Choroid plexus epithelial cell (primary cell): Measurements from ENCODE around the gene ADPRH.
A peak's percentile ranks its signal among the peaks of the same experiment; 100 is the strongest.

Experiments
- DNase-seq: peaks from one replicate; pipeline ENCODE4 v3.0.0-alpha.2; 2010; ENCODE audit warnings: low read depth
- H3K4me3 ChIP-seq: 2 replicates; pipeline ENCODE4 v1.5.1; 2011; ENCODE audit warnings: low read depth, mild to moderate bottlenecking, control low read depth, low read length, moderate library complexity
- TF ChIP-seq, protein P1 (sequence below): conservative IDR thresholded peaks from 2 replicates; pipeline ENCODE4 v1.5.1; 2011; ENCODE audit warnings: low read depth, mild to moderate bottlenecking, control low read depth, inconsistent platforms, low read length, moderate library complexity

ADPRH gene

GRCh38 chr3:119602676-119603075 is 23.4 kb downstream of the ADPRH start:
- DNase-seq: no peak
- TF ChIP-seq, protein P1, sequence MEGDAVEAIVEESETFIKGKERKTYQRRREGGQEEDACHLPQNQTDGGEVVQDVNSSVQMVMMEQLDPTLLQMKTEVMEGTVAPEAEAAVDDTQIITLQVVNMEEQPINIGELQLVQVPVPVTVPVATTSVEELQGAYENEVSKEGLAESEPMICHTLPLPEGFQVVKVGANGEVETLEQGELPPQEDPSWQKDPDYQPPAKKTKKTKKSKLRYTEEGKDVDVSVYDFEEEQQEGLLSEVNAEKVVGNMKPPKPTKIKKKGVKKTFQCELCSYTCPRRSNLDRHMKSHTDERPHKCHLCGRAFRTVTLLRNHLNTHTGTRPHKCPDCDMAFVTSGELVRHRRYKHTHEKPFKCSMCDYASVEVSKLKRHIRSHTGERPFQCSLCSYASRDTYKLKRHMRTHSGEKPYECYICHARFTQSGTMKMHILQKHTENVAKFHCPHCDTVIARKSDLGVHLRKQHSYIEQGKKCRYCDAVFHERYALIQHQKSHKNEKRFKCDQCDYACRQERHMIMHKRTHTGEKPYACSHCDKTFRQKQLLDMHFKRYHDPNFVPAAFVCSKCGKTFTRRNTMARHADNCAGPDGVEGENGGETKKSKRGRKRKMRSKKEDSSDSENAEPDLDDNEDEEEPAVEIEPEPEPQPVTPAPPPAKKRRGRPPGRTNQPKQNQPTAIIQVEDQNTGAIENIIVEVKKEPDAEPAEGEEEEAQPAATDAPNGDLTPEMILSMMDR: no peak
- no peak overlapping the region for H3K4me3 ChIP-seq

DNA sequence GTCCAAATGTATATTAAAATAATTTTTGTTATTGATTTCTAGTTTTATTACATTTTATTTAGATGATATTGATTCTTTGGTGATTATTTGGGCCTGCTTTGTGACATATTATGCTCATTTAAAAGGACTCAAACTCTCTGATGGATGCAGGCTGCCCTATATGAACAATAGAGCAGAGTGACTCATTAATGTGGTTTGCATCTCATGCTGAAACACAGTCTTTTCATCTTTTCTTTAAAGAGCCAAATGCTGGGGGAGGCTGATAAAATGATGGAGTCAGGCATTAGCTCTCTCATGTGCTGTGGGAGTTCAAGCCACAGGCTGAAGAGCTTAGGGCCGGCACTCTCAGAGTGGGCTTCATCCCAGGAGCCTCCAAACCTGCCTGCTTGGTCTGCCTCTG is 25.6 kb downstream of the ADPRH start:
- TF ChIP-seq, protein P1: no peak
- DNase-seq: peak; percentile 50
- no peak overlapping the region for H3K4me3 ChIP-seq

DNA sequence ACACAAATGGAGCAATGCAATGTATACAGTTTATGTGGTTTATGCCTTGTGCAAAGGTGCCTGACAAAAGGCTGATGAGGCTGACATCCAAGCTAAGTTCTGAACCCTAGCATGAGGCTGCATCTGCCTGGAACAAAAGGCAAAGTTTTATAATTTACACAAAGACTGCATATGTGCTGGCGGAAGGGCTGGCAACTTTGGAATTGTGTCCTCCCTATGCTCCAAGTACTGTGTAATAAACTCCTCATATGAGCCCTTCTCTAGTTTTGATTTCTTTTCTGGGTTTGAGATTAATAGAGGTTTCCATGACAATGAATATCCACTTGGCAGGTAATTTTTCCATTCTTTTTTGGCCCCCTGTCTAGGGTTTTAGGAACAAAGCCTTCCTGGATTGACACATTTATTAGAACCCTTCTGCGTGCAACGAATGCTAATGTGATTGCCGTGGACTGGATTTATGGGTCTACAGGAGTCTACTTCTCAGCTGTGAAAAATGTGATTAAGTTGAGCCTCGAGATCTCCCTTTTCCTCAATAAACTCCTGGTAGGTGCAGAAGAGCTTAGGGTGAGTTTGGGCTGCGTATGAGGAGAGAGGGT is 29.2 kb downstream of the ADPRH start:
- TF ChIP-seq, protein P1: no peak
- no peak overlapping the region for H3K4me3 ChIP-seq

GRCh38 chr3:119609301-119609700 is 30.0 kb downstream of the ADPRH start:
- DNase-seq: no peak
- H3K4me3 ChIP-seq: no peak overlapping the region

More for the DNA sequence above, 29.2 kb downstream of the ADPRH start:
- no peak for DNase-seq

GRCh38 chr3:119611664-119612063 is 32.4 kb downstream of the ADPRH start:
- TF ChIP-seq, protein P1: no peak
- H3K4me3 ChIP-seq: no peak overlapping the region
- DNase-seq: no peak

More at GRCh38 chr3:119609301-119609700, 30.0 kb downstream of the ADPRH start:
- TF ChIP-seq, protein P1: no peak

- TF ChIP-seq, protein P1: no peak
- H3K4me3 ChIP-seq: no peak overlapping the region
- DNase-seq: no peak
Observed at GRCh38 chr3:119613201-119613600, 33.9 kb downstream of the ADPRH start.

- H3K4me3 ChIP-seq: no peak overlapping the region
- TF ChIP-seq, protein P1: no peak
- DNase-seq: no peak
Observed at GRCh38 chr3:119613872-119614271, 34.6 kb downstream of the ADPRH start.
